Epithelial cell of esophagus (primary cell): Measurements from ENCODE around the gene FILIP1L.

Experiments used
- DNase-seq: peaks from one replicate; pipeline ENCODE4 v3.0.0; 2010; ENCODE audit warnings: low read depth
- H3K4me3 ChIP-seq: 2 replicates; pipeline ENCODE4 v1.5.1; 2011; ENCODE audit warnings: mild to moderate bottlenecking, low read length, control low read depth
- CTCF ChIP-seq: IDR thresholded peaks from 2 replicates; pipeline ENCODE4 v1.5.1; 2011; ENCODE audit warnings: low read depth, mild to moderate bottlenecking, low read length, control low read depth, inconsistent platforms; ENCODE audit not compliant: insufficient read depth; ENCODE audit errors: missing control alignments

FILIP1L gene

GRCh38 chr3:99861216-99861615, 253.1 kb downstream of the FILIP1L start:
- no peak for DNase-seq
- no peak for TF ChIP-seq CTCF
- H3K4me3 ChIP-seq, result no peak overlapping the region

GRCh38 chr3:99859825-99860224, 254.5 kb downstream of the FILIP1L start:
- no peak for TF ChIP-seq CTCF

GRCh38 chr3:99858469-99858868, 255.8 kb downstream of the FILIP1L start:
- no peak overlapping the region for H3K4me3 ChIP-seq
- no peak for DNase-seq
- no peak for TF ChIP-seq CTCF

More at GRCh38 chr3:99859825-99860224, 254.5 kb downstream of the FILIP1L start:
- peak; percentile 88 for DNase-seq
- no peak overlapping the region for H3K4me3 ChIP-seq

GRCh38 chr3:99857278-99857677, 257.0 kb downstream of the FILIP1L start:
- H3K4me3 ChIP-seq, result no peak overlapping the region
- TF ChIP-seq CTCF, result no peak
- no peak for DNase-seq

GRCh38 chr3:99856437-99857220, 257.7 kb downstream of the FILIP1L start:
- TF ChIP-seq CTCF, result no peak
- no peak overlapping the region for H3K4me3 ChIP-seq

GRCh38 chr3:99855900-99856299, 258.4 kb downstream of the FILIP1L start:
- H3K4me3 ChIP-seq, result no peak overlapping the region
- no peak for TF ChIP-seq CTCF
- no peak for DNase-seq

More at GRCh38 chr3:99856437-99857220, 257.7 kb downstream of the FILIP1L start:
- no peak for DNase-seq

- no peak overlapping the region for H3K4me3 ChIP-seq
- DNase-seq, result no peak
- TF ChIP-seq CTCF, result no peak
Measured at GRCh38 chr3:99854756-99855298, 259.5 kb downstream of the FILIP1L start.
